HG02852 (cell line): ENCODE data around the gene GDF2.

Experiments
- ATAC-seq: cut with Tn5 transposase; IDR thresholded peaks from one replicate; pipeline ENCODE4 v1.9.1; 2021; ENCODE audit warnings: mild to moderate bottlenecking, moderate library complexity; ENCODE audit not compliant: unreplicated experiment

The GDF2 gene

DNA sequence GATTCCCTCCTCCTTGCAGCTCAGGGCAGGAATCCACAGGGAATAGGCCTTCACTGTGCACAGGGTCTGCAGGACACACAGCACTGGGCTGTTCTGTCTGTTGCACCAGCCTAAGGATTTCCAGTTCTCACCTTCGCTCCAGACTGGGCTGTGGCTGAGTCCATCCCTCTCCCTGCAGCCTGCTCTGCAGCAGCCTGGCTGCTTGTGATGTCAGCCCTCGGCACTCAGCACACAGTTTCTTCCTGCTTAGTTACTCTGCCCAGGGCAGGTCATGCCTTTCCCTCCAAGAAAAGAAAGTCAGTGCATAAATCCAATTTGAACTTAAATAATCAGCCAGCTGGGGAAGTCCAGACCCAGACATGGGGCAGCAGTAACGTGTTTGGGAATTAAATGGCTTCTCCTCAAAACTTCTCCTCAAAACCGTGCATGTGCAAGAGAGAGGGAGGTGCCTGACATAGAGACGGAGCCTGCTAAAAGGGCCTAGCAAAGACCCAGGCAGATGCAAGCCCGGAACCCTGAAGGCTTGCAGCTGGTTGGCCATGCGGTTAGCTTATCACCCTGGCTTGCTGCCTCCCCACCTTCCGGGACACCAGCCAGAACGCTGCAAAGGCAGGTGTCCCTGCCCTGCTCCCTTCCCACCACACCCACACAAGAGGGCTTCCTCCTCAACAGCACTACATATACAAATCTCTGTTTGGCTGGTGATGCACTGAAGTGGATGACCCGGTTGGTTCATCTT is 10.9 kb upstream of the GDF2 start:
- no peak for ATAC-seq

GRCh38 chr10:47311932-47312662 is 10.2 kb upstream of the GDF2 start:
- ATAC-seq, result peak; percentile 66

DNA sequence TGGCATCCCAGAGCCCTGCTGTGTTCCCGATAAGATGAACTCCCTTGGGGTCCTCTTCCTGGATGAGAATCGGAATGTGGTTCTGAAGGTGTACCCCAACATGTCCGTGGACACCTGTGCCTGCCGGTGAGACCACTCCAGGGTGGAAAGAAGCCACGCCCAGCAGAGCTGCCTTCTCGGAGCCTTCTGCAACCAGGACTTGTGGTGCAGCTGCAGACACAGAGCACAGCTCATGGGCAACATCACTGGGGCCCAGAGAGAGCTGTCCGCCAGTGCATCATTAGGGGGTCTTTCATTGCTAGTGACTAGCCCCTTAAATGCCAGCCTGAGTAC is 9.6 kb upstream of the GDF2 start:
- ATAC-seq, result no peak

DNA sequence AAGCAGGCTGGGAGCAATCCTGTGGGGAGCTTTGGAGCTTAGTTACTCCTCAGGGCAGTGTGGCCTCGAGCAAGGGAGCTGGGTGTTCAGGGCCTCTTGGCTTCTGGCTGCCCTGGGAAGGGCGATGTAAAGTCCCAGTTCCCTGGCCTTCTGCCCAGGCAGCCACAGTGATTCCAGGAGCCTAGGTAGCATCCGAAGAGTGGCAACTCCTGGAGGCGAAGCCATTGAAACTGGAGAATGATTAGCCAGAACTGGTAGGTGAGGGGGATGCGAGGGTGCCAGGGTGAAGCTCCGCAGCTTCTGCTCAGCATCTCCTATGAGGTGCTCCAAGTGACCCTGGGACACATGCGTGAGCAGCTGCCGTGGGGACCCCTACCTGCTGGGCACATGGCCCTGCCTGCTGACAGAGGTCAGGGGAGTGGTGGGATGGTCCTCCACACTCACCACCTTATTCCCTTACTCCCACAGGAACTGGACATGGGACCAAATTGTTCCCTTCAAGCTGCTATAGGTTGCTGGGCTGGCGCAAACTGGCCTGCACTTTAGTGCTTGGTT is 7.8 kb upstream of the GDF2 start:
- ATAC-seq, result no peak

- ATAC-seq, result no peak
These were observed 6.8 kb upstream of the GDF2 start for GRCh38 chr10:47315421-47315820.

DNA sequence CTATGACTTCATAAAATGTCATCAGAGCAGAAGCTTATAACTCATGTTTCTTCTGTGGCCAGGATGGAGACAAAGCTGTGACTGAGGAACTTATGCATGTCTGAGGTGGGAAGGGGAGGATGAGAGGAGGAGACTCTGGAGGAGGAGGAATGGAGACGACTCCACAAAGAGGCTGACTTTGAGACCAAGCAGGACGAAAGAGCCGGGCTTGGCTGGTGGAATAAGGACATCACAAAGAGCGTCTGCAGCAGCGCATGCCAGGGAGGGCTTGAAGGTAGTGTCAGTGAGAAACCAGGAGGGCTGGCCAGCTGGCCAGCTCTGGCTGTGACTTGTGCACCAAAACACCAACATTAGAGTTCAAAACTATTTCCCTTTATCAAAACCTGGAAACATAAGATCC is 6.1 kb upstream of the GDF2 start:
- no peak for ATAC-seq

- ATAC-seq, result no peak
These were observed 5.0 kb upstream of the GDF2 start for GRCh38 chr10:47317251-47317650.

GRCh38 chr10:47318706-47319105 is 3.5 kb upstream of the GDF2 start:
- ATAC-seq, result no peak

GRCh38 chr10:47319784-47320183 is 2.5 kb upstream of the GDF2 start:
- ATAC-seq, result no peak

GRCh38 chr10:47320812-47321211 is 1.4 kb upstream of the GDF2 start:
- ATAC-seq, result no peak

- no peak for ATAC-seq
These were observed 596 bp upstream of the GDF2 start for GRCh38 chr10:47321521-47322195.

DNA sequence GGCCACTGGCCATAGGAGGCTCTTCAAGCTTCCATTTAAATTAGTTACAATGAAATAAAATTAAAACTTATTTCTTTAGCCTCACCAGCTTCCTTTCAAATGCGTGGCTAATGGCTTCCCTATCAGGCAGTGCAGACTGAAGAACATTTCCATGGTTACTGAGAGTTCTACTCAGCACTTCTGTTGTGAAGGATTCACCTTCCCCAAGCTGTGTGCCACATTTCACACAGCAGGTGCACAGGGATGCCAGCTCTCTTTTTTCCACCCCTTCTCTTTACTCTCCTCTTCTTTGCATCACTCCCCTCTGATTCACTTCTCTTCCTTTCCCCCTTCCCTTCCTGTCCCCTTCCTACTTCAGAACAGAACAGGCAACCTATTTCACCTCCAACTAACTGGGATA is 833 bp downstream of the GDF2 start:
- ATAC-seq, result no peak

- ATAC-seq, result no peak
These were observed 1.5 kb downstream of the GDF2 start for GRCh38 chr10:47323636-47324296.

DNA sequence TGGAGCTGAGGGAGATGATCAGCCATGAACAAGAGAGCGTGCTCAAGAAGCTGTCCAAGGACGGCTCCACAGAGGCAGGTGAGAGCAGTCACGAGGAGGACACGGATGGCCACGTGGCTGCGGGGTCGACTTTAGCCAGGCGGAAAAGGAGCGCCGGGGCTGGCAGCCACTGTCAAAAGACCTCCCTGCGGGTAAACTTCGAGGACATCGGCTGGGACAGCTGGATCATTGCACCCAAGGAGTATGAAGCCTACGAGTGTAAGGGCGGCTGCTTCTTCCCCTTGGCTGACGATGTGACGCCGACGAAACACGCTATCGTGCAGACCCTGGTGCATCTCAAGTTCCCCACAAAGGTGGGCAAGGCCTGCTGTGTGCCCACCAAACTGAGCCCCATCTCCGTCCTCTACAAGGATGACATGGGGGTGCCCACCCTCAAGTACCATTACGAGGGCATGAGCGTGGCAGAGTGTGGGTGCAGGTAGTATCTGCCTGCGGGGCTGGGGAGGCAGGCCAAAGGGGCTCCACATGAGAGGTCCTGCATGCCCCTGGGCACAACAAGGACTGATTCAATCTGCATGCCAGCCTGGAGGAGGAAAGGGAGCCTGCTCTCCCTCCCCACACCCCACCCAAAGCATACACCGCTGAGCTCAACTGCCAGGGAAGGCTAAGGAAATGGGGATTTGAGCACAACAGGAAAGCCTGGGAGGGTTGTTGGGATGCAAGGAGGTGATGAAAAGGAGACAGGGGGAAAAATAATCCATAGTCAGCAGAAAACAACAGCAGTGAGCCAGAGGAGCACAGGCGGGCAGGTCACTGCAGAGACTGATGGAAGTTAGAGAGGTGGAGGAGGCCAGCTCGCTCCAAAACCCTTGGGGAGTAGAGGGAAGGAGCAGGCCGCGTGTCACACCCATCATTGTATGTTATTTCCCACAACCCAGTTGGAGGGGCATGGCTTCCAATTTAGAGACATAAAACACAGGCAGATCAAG is 3.3 kb downstream of the GDF2 start:
- ATAC-seq, result no peak

GRCh38 chr10:47326306-47326926 is 4.2 kb downstream of the GDF2 start:
- no peak for ATAC-seq

DNA sequence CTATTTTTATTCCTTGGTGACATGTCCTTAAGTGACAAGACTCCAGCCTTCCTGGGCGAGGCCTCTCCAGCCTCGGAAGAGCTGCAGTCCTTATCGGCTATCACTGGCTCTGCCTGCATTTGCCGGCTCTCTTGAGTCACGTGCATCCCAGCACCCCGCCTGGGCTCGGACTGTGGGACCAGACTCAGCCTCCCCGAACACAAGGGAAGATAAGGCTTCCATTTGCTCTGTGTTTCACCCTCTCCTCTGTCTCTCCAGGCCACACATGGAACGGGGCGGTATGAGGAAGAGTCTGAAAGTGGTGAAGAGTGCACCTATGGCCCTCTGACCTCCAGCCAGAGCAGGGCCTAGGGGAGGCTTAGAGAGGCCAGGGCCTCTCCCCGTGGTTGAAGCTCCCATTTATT is 4.7 kb downstream of the GDF2 start:
- ATAC-seq, result no peak

- no peak for ATAC-seq
These were observed 7.6 kb downstream of the GDF2 start for GRCh38 chr10:47329855-47330254.

- ATAC-seq, result no peak
These were observed 8.1 kb downstream of the GDF2 start for GRCh38 chr10:47330366-47330765.

DNA sequence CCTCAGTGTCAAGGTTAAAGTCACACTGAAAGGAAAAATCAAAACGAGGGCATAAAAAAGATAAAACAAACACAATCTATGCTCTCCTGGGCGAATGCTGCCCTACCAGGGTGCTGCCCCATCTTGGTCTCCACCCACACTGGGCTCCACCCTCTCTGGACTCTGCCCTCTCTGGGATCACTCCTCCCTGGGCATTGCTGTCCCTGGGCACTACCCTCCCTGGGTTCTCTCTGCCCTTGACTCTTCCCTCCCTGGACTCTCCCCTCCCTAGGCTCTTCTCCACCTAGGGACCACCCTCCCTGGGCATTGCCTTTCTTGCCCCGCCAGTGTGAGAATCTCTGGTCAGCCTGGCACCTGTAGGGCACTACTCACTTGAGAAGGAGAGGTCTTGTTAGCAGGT is 8.6 kb downstream of the GDF2 start:
- ATAC-seq, result no peak

GRCh38 chr10:47331491-47331890 is 9.2 kb downstream of the GDF2 start:
- ATAC-seq, result no peak
